ENCODE data around the gene ZSWIM5. TPM values are rescaled to one million over a fixed set of nuclear protein-coding genes. Genes with fewer than 3 reads are reported as not detected.

Gene ZSWIM5
- total and polyA plus RNA-seq, 9 of the 15 experiments (the other 6 are each of a cell fraction or from before 2014, with no cell fraction given): under 0.01 to 0.07 (median 0.03) TPM; not detected in 3

DNA sequence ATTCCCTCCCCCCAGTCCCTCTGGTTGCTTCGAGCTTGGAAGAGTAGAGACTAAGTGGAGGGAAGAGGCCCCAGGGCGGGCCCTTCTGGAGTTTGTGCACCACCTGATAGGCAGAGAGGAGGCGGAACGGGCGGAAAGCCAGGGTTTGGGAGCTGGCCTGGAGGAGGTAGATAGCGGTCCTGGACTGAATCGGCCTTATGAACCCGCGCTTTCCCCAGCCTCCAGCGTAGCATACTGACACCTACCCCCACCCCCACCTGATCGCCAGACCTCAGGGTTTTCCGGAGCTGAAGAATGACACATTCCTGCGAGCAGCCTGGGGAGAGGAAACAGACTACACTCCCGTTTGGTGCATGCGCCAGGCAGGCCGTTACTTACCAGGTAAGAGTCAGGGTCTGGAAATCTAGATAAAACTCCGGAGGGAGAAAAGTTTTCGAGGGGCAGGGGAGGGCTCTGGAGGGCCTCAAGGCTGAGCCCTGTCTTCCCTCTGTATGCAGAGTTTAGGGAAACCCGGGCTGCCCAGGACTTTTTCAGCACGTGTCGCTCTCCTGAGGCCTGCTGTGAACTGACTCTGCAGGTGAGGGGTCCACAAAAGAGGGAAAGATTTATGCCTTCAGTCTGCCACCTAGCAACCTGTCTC is 193.6 kb downstream of the ZSWIM5 start (continued):
- TF ChIP-seq TEAD1 (CRISPR knock-in tag; IDR thresholded peaks at IDR 0.05) (peak; percentile 55 to 97; a peak in 3 of 4 replicates), E2F3 (CRISPR knock-in tag; IDR thresholded peaks at IDR 0.05) (peak; percentile 84), BACH1 (tag; IDR thresholded peaks at IDR 0.05) (no peak), POLR3G (IDR thresholded peaks at IDR 0.05; ENCODE audit: extremely low read depth, insufficient read length, insufficient replicate concordance) (no peak), KLF10 (CRISPR knock-in tag; IDR thresholded peaks at IDR 0.05) (no peak), NFRKB (IDR thresholded peaks at IDR 0.05; ENCODE audit: low read depth) (no peak; the same call in none of the 2 replicates), ZKSCAN1 (IDR thresholded peaks at IDR 0.05; ENCODE audit: low read depth, low read length) (peak; percentile 87), YBX1 (IDR thresholded peaks at IDR 0.05) (no peak), PHF21A (IDR thresholded peaks at IDR 0.05; ENCODE audit: borderline replicate concordance, low read depth) (0 out of 2 replicates have a peak, but pooled peaks have one; percentile 27), ILK (tag; IDR thresholded peaks at IDR 0.05; ENCODE audit: borderline replicate concordance, low read depth) (no peak), ZNF311 (CRISPR knock-in tag; IDR thresholded peaks at IDR 0.05) (no peak), CBX5 (IDR thresholded peaks at IDR 0.05; ENCODE audit: borderline replicate concordance, low read depth) (peak; percentile 71; the same call in 1 of the 2 replicates), HMGN3 (IDR thresholded peaks at IDR 0.05; ENCODE audit: borderline replicate concordance, extremely low read depth, insufficient read length, low read depth, low read length) (peak; percentile 98), NFIC (IDR thresholded peaks at IDR 0.05) (peak; percentile 99), POLR2AphosphoS5 (IDR thresholded peaks at IDR 0.05; ENCODE audit: control insufficient read depth, insufficient read depth, low read depth, low read length) (peak; percentile 97), NBN (IDR thresholded peaks at IDR 0.05; ENCODE audit: low read depth) (peak; percentile 84), MYNN (IDR thresholded peaks at IDR 0.05) (no peak; the same call in 1 of the 2 replicates), MYNN (CRISPR knock-in tag; IDR thresholded peaks at IDR 0.05) (no peak), XRCC5 (IDR thresholded peaks at IDR 0.05; ENCODE audit: low read depth, low read length) (peak; percentile 73), MBD2 (IDR thresholded peaks at IDR 0.05; ENCODE audit: borderline replicate concordance, low read depth) (peak; percentile 80), MCM2 (IDR thresholded peaks at IDR 0.05; ENCODE audit: low read depth) (no peak), LEF1 (IDR thresholded peaks at IDR 0.05) (peak; percentile 99), HEY1 (CRISPR knock-in tag; IDR thresholded peaks at IDR 0.05; ENCODE audit: borderline replicate concordance) (no peak), ZSCAN32 (CRISPR knock-in tag; IDR thresholded peaks at IDR 0.05) (no peak), DPF2 (IDR thresholded peaks at IDR 0.05) (peak; percentile 98), GABPB1 (CRISPR knock-in tag; IDR thresholded peaks at IDR 0.05) (peak; percentile 75), PML (IDR thresholded peaks at IDR 0.05; ENCODE audit: low read length) (peak; percentile 93), STAT5B (CRISPR knock-in tag; IDR thresholded peaks at IDR 0.05) (no peak), ARID3A (IDR thresholded peaks at IDR 0.05; ENCODE audit: borderline replicate concordance, low read depth, low read length) (peak; percentile 67; the same call in 1 of the 2 replicates)
- TF ChIP-seq, protein P1, sequence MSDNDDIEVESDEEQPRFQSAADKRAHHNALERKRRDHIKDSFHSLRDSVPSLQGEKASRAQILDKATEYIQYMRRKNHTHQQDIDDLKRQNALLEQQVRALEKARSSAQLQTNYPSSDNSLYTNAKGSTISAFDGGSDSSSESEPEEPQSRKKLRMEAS (CRISPR knock-in tag; IDR thresholded peaks at IDR 0.05): peak; percentile 70; the same call in 1 of the 2 replicates
- TF ChIP-seq, protein P2, sequence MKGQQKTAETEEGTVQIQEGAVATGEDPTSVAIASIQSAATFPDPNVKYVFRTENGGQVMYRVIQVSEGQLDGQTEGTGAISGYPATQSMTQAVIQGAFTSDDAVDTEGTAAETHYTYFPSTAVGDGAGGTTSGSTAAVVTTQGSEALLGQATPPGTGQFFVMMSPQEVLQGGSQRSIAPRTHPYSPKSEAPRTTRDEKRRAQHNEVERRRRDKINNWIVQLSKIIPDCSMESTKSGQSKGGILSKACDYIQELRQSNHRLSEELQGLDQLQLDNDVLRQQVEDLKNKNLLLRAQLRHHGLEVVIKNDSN (CRISPR knock-in tag; IDR thresholded peaks at IDR 0.05): peak; percentile 67; the same call in 1 of the 2 replicates
